C4-2B (cell line): ENCODE measurements around the gene CAB39.

Experiments
- ZFX ChIP-seq: fragments of 450-650 bp; IDR thresholded peaks from 2 replicates; pipeline ENCODE4 v1.6.1; 2017
- TF ChIP-seq, protein P1 (sequence below): fragments of 450-650 bp; conservative IDR thresholded peaks from 2 replicates; pipeline ENCODE4 v1.5.1; 2017; ENCODE audit warnings: mild to moderate bottlenecking

DNA sequence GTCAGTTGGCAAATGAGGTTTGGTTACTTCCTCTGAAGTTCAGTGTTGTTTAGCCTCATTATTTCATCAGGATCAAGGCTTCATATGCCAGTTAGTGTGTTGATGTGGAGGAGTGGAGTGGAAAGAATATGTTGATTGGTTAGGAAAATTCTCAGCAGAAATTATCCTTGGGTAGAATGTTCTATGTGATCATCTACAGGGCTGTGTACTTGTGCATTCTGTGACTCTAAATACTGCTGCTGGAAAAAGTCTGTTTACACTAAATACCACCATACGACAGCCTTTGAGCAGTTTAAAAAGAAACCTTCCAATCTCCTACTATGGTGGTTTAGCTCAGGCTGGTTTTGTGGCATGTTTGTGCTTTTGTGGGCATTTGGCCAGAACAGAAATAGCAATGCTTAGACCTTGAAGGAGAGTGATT lies 25.8 kb downstream of the CAB39 start:
- TF ChIP-seq, protein P1, sequence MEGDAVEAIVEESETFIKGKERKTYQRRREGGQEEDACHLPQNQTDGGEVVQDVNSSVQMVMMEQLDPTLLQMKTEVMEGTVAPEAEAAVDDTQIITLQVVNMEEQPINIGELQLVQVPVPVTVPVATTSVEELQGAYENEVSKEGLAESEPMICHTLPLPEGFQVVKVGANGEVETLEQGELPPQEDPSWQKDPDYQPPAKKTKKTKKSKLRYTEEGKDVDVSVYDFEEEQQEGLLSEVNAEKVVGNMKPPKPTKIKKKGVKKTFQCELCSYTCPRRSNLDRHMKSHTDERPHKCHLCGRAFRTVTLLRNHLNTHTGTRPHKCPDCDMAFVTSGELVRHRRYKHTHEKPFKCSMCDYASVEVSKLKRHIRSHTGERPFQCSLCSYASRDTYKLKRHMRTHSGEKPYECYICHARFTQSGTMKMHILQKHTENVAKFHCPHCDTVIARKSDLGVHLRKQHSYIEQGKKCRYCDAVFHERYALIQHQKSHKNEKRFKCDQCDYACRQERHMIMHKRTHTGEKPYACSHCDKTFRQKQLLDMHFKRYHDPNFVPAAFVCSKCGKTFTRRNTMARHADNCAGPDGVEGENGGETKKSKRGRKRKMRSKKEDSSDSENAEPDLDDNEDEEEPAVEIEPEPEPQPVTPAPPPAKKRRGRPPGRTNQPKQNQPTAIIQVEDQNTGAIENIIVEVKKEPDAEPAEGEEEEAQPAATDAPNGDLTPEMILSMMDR = no peak
- TF ChIP-seq ZFX = no peak
